Left ventricle myocardium inferior (tissue), 1 donor: Measurements from ENCODE around the gene GSE1. TPM values are rescaled to one million over a fixed set of nuclear protein-coding genes. Genes with fewer than 3 reads are reported as not detected.

Experiments used
- DNase-seq: peaks from one replicate; pipeline ENCODE4 v3.0.0-alpha.2; 2020
- H3K27ac ChIP-seq: fragments of 200-600 bp; replicated peaks from 2 replicates; pipeline ENCODE4 v1.8.0; 2021
- H3K27me3 ChIP-seq: fragments of 200-600 bp; 2 replicates; pipeline ENCODE4 v1.8.0; 2021; ENCODE audit warnings: low read depth
- H3K36me3 ChIP-seq: fragments of 200-600 bp; 2 replicates; pipeline ENCODE4 v1.8.0; 2021
- H3K4me1 ChIP-seq: fragments of 200-600 bp; 2 replicates; pipeline ENCODE4 v1.8.0; 2021
- H3K4me3 ChIP-seq: fragments of 200-600 bp; 2 replicates; pipeline ENCODE4 v1.8.0; 2021; ENCODE audit warnings: mild to moderate bottlenecking, moderate library complexity
- H3K9me3 ChIP-seq: fragments of 200-600 bp; replicated peaks from 2 replicates; pipeline ENCODE4 v1.8.0; 2021
- CTCF ChIP-seq: fragments of 200-600 bp; IDR thresholded peaks from 2 replicates; pipeline ENCODE4 v1.8.0; 2021; ENCODE audit warnings: antibody characterized with exemption, mild to moderate bottlenecking, borderline replicate concordance
- intact Hi-C: fragments of 100-400 bp; cut with micrococcal nuclease; formaldehyde crosslinking; loops from one replicate; pipeline ENCODE4 v1.11.0; 2022
- total RNA-seq: library from RNA; stranded (reverse); fragmentation: NEBNext Ultra II Directional; extraction: Animal tissue kit (Norgen Biotek cat#: 25700); gene quantifications from one replicate; pipeline ENCODE4 v1.2.1, GENCODE V29; 2021
- donor health status: DM: no; HTN: yes; CAD: no; lungs with severe emphysema.

The GSE1 gene
- total RNA-seq, 1 donor from 2014 or later = 34.2 TPM

DNA sequence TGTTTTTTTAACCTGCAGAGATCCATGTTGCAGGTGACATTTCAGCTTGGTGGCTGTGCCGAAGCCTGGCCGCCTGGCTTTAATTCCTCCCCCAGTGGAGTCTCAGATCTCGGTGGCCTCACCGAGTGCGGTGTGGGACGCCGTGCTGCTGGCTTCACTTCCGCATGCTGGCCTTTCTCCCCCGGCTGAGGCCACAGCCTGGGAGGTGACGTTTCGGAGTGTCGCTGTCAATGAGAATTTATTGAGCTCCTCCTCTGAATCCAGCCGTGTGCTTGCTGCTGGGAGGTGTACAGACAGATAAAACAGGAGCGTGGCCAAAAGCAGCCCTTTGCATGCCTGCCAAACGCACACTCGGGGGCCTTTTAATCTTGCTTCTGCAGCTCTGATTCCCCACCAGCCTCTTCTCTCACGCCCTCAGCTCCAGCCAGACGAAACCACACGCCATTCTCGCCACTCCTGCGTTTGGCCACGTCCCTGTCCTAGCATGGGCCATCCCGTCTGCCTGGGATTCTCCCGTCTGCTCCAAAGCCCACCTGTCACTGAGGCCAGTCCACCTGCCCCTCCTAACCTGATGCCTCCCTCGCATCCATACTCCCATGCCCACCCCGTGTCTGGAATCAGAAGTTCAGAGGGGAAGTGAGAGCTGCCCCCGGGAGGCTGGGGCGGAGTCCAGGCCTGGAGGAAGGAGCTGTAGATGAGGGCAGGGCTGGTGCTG, 3.6 kb downstream of the GSE1 start:
- intact Hi-C loops = no loop called here
- H3K27ac ChIP-seq = peak overlapping the region; percentile 96

GRCh38 chr16:85617948-85618347, 4.8 kb downstream of the GSE1 start:
- Histone ChIP-seq H3K9me3 (no peaks in the 10 kb centered on the region), H3K4me3 (no peak overlapping the region), H3K27me3 (no peaks in the 10 kb centered on the region), H3K27ac (no peak overlapping the region), H3K4me1 (peaks cover 78% of the 10 kb centered on the region), H3K36me3 (peaks cover 8% of the 10 kb centered on the region)
- no peak for DNase-seq
- intact Hi-C loops = no loop called here
- TF ChIP-seq CTCF = no peak

More for the DNA sequence above, 3.6 kb downstream of the GSE1 start:
- Histone ChIP-seq H3K27me3 (no peaks in the 10 kb centered on the region), H3K9me3 (no peaks in the 10 kb centered on the region), H3K36me3 (peaks cover 8% of the 10 kb centered on the region), H3K4me1 (peaks cover 78% of the 10 kb centered on the region), H3K4me3 (peak overlapping the region; percentile 82)
- peak; percentile 61 for DNase-seq
- TF ChIP-seq CTCF = no peak

- H3K27me3 ChIP-seq = no peaks in the 10 kb centered on the region
- DNase-seq = no peak
- intact Hi-C loops = no loop called here
- no peak overlapping the region for H3K4me3 ChIP-seq
- no peak for TF ChIP-seq CTCF
- H3K4me1 ChIP-seq = peaks cover 78% of the 10 kb centered on the region
- no peaks in the 10 kb centered on the region for H3K9me3 ChIP-seq
- H3K27ac ChIP-seq = no peak overlapping the region
- peaks cover 8% of the 10 kb centered on the region for H3K36me3 ChIP-seq
Observed at GRCh38 chr16:85618521-85618920, 5.4 kb downstream of the GSE1 start.

GRCh38 chr16:85619101-85619891, 6.2 kb downstream of the GSE1 start:
- no peak overlapping the region for H3K27ac ChIP-seq
- TF ChIP-seq CTCF = no peak
- peaks cover 78% of the 10 kb centered on the region for H3K4me1 ChIP-seq
- intact Hi-C loops = no loop called here
- H3K4me3 ChIP-seq = no peak overlapping the region
- DNase-seq = no peak
- H3K36me3 ChIP-seq = peaks cover 8% of the 10 kb centered on the region
- H3K27me3 ChIP-seq = no peaks in the 10 kb centered on the region
- no peaks in the 10 kb centered on the region for H3K9me3 ChIP-seq

GRCh38 chr16:85620374-85620773, 7.3 kb downstream of the GSE1 start:
- no peak overlapping the region for H3K27ac ChIP-seq
- H3K4me1 ChIP-seq = peaks cover 78% of the 10 kb centered on the region
- H3K4me3 ChIP-seq = no peak overlapping the region
- H3K27me3 ChIP-seq = no peaks in the 10 kb centered on the region
- H3K9me3 ChIP-seq = no peaks in the 10 kb centered on the region
- no peak for DNase-seq
- H3K36me3 ChIP-seq = peaks cover 8% of the 10 kb centered on the region
- no peak for TF ChIP-seq CTCF
- intact Hi-C loops = no loop called here
